Measurements from ENCODE around the gene PLEKHA7.
"Not testable (repeated sequence)": the region's sequence is repeated elsewhere in the genome, so short reads cannot be mapped to it uniquely, and the experiment has no call there.

Gene PLEKHA7

DNA sequence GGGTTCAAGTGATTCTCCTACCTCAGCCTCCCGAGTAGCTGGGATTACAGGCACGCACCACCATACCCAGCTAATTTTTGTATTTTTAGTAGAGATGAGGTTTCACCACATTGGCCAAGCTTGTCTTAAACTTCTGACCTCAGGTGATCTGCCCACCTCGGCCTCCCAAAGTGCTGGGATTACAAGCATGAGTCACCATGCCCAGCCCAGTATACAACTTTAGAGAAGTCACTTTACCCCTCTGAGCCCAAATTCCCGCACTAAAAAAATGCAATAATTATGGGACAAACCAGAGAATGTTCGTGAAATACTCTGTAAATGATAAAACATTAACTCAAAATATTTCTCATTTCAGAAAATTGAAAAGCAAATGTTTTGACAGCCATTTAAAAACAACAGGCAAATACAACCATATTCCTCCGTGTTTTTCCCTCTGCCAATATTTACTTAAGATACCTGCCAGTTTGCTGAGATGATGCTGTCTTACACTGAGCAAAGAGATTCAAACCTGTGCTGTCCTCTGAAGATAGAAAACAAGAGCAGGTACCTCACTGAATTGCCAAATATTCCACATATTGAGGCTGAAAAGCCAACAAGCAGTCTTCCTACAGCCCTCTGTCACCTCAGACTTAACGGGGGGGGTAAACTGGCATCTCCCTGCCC lies 9.6 kb downstream of the PLEKHA7 start:
- DNase-seq: no peak

DNA sequence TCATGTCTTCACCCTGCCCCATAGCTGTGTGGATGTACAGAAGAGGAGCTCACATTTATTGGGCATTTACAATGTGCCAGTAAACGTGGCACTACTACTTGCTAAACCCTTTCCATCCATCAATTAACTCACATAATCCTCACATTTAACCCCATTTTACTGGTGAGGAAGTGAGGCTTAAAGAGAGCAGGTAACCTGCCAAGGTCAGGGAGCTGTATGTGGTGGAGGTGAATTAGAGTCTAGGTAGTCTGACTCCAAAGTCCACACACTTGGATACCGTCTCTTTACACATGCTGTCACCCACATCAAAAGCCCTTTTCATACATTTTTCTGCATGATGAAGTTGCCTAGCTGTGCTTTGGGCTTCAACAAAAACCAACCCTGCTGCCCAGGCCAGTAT lies 10.8 kb downstream of the PLEKHA7 start:
- DNase-seq: no peak

DNA sequence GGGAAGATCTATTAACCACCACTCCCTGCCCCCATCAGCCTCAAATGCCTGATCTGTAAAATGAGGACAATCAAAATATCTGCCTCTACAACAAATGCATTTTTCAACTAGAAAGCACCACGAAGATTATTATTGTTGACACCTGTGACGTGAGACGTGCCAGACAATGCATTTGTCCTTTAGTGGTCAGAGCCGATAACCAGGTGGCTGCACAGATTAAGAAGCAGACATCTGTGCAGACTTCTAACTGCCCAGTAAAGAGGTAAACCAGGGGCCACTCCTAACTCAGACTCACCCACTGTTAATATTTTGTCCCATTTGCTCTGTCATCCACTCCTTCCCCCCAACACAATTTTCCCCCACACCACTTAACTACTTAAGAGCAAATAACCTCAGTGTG lies 11.7 kb downstream of the PLEKHA7 start:
- no peak for DNase-seq

DNA sequence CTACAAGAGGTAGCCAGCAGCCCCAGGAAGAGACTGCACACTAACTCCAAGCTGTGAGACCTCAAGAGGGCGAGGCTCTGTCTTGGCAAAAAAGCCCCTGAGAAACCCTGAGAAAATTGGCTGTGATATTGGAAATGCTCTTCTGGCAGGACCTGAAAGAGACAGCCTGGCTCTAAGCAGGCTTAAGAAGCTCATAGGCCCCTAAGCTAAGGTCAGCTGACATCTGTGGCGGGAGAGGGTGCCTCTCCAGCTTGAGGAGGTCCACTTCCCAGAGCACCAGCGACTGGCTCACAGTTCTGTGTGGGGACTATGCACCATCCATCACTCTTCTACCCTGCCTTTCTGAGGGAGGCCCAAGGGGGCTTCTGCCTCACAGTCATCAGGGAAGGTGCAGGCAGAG lies 12.4 kb downstream of the PLEKHA7 start:
- DNase-seq: no peak

DNA sequence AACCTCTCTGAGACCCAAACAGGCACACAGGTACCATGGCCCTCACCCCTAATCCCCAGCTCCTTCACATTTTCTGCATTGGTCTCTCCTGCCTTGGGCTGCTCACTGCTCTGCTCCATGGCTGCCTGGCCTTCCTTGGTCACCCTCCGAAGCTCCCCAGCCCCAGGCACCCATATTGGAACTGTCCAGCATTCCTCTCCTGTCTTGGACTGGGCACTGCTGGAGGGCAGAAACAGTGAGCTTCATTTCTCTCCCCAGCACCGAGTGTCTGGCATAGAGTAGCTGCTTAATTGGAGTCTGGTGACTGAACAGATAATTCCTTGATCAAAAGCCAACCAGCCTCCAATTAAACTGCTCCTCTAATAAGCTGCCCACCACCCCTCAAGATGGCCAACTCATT lies 13.2 kb downstream of the PLEKHA7 start:
- no peak for DNase-seq

DNA sequence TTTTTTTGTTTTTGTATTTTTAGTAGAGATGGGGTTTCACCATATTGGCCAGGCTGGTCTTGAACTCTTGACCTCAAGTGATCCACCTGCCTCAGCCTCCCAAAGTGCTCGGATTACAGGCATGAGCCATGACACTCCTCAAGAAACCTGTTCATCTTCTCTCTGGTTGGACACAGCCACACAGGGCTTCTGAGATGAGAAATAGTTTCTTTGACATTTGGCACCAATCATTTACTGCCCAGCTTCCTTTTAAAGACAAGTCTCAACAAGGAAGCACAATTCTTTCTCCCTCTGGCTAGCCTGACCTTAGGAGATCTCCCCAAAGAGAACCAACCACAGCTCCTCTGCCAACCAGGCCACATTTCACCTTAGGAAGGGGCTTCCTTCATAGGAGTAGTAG lies 14.0 kb downstream of the PLEKHA7 start:
- not testable (repeated sequence) for DNase-seq

DNA sequence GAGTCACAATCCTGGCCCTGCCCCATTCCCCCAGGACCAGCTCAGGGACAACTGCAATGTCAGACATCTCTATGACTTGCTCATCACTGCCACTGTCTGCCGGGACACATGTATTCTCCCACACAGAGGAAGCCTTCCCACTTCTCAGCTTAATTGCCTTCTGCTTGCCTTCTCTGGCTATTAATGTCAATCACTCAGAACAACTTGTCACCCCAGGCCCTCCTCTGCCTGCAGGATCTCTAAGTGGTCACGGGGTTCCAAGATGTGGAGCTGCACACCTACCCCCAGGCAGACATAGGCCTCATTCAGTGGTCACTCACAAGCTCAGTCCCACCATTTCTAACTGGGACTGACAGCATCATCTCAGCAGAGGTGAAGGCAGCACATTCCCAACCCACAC lies 15.1 kb downstream of the PLEKHA7 start:
- no peak for DNase-seq

DNA sequence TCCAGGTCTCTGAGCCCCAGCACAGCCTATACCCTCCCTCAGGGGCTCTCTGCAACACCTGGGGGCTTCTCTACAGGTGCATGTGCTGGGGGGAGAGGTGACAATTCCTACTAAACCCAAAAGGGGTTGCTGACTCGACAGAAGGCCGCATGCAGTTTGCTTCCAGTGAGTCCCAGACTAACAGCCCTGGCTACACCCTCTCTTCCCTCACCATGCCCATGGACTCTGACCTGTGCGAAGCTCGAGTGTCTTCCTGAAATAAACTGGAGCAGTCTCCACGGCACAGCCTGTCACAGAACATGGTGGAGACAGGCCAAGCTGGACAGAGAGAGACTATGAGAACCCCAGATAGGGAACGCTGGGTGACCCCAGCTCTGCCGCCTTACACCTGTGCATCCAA lies 16.6 kb downstream of the PLEKHA7 start:
- DNase-seq: no peak

DNA sequence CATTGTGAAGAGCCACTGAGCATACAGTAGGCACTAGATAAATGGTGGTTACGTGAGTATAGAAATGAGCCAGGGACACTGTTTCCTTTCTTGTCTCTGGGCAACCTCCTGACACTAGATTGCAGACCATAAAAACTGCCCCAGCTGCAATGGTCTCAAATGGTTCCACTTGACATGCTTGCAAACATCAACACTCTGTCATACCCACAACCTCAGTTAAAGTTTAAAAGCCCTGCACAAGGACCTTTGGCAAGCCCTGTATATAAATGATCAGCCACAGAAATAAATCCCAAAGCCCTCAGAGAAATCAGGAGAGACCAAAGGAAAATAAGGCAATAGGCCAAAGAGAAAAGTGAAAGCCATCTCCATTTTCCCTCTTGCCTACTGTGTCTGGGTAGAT lies 20.7 kb downstream of the PLEKHA7 start:
- no peak for DNase-seq

DNA sequence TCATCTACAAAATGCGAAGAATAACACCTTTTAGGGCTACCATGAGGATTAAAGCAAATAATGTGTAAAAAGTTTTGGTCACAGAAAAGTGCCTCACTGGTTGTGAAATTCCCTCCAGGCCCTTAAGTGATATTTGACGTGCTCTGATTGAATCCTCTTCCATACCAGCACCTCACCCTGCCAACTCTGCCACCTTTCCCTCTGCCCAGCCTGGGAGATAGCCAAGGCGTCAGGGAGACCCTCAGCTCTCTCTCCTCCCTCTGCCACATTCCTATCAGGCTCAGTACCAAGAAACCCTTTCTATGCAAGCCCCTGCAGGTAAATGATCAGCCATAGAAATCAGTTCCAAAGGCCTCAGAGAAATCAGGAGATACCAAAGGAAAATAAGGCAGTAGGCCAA lies 21.4 kb downstream of the PLEKHA7 start:
- DNase-seq: no peak

DNA sequence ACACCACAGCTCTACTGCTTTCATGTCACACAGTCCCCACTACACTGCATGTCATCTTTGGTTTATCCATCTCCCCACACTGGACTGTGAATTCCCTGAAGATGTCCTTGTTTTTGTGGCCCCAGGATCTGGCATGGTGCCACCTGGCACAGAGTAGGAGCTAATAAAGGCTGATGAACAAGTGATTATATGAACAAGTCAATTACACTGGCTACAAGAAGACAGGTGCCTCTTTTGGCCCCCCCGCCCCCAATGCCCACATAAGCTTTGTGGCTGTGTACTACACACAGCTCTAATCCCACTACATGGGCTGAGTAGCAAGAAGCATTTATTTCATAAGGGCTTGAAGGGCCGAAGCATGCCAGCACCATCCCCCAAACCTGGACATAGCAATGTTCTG lies 24.7 kb downstream of the PLEKHA7 start:
- no peak for DNase-seq

DNA sequence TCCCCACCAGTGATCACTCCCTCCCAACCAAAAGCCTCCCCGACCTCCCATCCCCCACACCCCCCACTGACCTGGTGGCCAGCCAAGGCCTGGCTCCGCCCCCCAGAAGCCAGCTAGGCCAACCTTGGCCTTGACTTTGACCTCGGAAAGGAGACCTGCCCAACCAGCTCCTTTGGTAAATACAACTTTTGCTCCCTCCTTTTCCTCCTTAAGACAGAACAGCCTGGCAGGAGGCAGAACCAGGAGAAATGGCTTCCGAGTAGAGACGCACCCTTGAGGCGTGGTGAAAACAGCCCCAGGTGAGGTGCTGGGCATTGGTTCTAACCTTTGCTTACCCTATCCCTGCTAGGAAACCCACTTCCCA lies 27.0 kb downstream of the PLEKHA7 start:
- DNase-seq: no peak

DNA sequence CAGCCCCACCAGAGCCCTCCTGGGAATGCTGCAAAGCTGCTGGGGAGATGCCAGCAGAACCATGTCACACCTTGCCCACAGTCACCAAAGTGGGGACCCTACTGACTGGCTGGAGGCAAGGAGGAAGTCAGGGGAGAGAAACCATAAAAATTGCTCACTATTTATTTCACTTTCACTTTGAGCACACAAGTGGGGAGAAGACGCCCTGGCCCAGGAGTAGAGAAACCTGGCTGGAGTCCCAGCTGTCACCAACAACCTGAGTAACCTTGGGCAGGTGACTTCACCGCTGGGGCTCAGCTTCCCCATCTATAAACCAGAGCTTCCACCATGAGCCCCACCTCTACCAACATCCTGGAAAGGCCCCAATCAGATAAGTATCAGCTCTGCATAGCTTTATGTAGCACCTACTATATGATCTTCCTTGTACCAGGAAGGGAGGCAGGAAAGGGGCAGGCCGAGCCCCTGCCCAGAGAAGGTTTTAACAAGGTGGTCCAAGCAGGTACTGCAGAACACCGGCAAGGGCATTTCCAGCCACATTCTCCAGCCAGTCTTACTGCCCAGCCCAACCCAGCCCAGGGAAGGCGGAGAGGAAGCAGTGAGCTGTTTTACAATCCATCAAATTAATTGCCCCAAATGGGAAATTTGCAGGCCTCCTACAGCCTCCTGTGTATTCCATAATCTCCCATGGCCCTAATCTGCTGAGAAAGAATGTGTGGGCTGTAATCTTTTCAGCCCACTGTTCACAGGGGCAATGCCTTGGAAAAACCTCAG lies 27.6 kb downstream of the PLEKHA7 start:
- DNase-seq: no peak

DNA sequence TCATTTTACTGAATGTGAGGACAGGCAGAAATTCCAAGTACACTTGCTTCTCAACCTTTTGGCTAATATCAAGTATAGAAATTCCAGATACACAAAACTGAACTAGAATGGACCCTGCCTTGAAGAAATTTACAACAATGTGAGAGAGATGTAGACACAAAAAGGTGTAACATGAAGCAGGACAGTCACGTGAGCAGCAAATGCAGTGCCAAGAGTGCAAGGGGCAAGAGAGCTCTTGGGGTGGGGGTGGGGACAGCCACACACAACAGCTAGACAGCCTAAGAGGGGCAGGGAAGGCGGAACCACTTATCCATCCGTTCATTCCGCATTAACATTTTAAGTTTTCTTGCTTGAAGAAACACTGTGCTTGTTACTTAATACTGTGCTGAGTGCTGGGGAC lies 28.9 kb downstream of the PLEKHA7 start:
- DNase-seq: no peak

DNA sequence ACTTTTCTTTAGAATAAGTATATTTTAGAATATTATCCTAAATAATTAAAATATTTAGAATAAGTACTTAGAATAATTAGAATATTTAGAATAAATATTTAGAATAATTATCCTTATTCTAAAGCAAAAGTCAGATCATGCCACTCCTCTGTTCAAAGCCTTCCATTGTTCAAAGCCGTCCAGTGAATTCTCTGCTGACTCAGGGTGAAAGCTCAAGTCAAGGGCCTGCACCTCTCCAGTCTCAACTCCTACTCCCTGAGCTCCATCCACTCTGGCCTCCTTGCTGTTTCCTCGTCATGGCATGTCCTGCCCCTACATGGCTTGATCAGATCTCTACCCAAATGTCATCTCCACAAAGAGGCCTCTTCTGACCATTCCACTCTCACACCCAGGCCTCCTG lies 30.0 kb downstream of the PLEKHA7 start:
- DNase-seq: no peak

DNA sequence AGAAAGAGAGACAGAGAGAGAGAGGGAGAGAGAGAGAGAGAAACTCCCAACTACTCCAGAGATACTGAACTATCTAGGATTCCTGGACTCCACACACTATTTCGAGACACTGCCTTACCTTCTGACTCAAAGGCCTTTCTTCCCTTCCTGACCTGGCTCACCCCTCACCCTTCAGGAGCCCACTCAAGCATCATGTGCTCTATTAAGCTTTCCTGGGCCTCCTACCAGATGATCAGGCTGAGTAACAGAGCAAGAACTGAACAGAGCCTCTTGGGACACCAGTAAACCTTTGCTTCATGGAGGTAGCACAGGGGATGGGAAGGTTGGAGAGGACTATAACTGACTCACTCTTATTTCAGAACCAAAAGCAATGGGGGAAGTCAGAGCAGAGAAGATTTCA lies 31.4 kb downstream of the PLEKHA7 start:
- DNase-seq: no peak

DNA sequence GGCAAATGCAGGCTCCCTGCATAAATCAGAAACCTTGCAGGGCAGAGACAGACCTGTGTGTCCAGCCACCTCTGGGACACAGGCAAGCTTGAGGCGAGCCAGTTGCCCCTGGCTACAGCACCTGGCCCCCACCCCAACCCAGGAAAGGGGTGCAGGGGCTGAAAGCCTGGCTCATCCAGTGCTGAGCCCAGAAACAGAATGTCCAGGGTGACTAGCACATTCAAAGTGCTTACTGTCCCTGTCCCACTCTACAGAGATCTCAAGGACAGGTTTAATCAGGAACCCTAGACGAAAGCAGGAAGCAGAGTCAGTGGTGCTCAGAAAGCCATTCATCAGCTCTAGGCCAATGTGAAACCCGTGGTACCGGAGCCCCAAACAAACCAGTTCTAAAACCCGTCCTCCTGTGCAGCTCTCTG lies 31.9 kb downstream of the PLEKHA7 start:
- DNase-seq: no peak

DNA sequence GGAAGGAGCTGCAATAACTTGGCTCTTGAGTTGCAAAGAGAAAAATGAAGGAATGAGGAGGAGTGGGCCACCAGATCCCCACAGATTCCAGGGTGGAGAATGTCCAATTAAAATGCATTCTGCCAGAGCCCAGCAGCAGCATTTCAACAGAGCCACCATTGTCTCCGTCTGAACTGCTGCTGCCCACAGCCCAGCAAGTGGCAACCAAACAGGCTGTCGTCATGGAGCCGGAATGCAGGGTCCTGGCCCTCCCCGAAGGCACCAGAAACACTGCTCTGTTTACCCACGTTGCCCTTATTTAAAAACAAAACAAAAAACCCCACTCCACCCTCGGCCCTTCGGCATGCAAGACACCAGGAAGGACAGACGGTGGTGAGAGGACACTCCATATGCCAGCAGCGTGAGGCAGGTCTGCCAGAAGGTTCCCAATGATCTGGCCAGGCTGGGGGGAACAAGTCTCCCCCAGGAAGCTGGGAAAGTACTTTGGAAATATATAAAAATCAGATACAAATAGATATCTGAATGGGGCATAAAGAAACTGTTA lies 32.5 kb downstream of the PLEKHA7 start:
- no peak for DNase-seq

DNA sequence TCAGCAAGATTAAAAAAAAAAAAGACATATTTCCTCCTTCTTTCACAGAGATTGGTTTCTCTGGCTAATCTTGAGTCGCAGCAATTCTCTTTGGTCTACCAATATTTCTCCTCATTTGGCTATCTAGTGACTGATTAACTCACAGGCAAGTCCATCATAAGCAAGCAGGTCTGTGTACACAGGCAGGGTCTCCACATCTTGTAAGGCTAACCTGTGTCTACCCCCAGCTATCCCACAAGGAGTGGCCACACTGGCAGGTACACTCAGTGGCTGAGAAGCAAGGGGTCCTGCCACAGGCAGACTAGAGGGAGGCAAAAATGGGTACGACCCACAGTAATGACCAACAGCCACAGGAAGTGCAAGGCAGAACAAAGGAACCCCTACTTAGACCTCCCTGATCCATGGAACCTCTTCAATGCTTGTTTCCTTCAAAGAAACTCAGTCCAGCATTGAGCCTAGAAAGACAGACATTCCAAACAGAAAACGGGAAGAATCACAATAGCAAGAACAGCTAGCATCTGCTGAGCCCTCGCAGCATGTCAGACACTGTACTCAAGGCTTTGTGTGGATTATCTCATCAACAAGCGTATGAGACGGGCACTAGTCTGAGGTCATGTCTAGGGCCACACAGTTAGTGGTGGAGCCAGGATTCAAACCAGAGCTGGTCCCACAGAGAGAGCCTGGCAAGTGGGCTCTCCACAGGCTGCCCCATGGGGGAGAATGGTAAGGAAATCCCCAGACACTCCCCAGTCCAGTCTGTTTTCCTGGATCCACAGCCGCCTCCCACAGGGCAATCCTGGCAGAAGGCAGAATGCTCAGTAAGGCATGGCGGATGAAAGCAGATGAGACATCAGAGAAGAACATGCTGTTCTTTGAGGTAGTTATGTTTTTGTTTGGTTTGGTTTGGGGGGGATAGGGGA lies 34.3 kb downstream of the PLEKHA7 start:
- DNase-seq: no peak

DNA sequence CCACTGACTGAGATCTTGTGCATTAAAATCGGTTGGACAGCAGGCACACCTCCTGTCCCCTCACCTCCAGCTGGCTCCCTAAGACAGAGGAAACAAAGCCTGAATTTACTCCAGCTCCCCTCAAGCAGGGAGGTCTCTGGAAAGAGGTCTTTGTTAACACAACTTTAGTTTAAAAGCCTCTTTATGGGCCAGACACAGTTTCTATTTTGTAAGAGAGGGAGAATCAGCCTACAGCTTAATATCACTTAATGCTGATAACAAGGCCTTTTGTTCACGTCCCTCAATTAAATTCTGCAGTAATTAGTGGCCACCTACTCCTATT lies 36.3 kb downstream of the PLEKHA7 start:
- DNase-seq: no peak

DNA sequence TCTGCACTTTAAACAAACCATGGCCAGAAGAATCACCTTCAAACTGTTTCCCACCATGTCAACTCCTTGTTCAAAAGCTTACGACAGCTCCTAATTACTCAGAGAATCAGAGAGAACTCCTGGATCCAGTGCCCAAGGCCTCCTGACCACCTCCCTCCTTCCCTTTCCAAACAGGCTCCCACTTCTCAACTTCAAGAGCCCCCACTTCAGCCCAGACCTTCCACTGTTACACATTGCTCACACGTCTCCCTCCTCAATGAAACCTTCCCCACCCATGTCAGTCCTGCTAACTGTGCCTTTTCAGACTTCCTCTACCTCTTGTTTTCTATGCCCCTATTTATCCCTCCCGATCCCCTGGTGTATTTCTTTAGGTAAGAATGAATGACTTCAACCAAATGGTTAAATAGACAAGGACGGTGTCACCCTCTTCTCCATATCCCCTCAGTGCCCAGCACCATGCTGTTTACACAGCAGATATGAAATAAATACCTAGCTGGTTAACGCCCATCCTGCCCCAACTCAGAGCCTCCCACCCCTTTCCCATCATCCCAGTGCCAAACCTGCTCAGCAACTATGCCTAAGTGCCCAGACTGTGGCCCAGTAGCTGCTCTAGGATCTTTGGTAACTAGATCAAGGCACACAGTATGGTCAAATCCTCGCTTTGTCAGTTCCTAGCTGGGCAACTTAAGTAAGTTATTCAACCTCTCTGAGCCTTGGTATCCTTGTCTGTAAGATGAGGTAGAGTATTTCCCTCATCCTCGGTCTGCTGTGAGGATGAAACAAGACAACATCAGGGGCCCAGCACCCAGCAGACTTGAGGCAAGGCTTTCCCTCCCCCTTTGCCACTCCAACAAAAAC lies 36.8 kb downstream of the PLEKHA7 start:
- DNase-seq: no peak

DNA sequence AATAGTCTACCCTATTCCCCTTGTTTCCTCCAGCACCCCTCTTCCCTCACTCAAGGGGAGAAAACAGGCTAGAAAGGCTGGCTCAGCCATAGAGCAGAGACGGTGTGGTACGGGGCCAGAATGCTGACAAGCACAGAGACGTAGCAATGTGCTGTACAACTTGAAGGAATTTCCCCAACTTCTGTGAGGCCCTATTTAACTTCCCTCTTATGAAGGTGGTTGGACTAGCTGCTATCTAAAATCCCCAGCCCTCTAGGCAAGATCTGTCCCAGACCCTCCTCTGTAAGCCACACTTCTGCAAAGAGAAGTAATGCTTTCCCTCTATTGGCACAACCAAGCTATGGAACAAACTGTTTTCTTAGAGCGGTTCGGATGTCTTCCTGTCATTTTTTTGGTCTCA lies 37.8 kb downstream of the PLEKHA7 start:
- DNase-seq: no peak

DNA sequence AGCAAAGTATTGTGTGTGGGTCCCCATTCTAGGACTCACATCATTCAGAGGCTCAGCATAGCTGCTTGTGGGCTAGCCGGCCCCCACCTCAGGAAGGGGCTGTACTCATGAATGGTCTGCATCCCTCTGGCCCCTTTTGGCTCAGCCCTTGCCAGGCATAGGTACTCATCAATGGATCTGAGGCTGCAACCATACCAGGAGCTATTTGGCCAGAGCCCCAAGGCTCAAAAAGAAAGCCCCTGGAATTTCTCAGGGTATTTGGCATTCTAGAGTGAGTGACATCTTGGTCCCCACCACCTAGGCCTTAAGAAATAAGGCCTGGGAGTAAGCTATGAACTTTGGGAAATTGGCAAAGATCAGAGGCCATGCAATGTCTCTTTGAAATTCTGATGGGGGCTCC lies 38.3 kb downstream of the PLEKHA7 start:
- DNase-seq: no peak
